ENCODE results near the gene ELOVL2.
"Not testable (repeated sequence)": the region's sequence is repeated elsewhere in the genome, so short reads cannot be mapped to it uniquely, and the experiment has no call there.

The ELOVL2 gene

GRCh38 chr6:11043961-11044711 is at the start of gene ELOVL2:
Gene ELOVL2 (minus strand): TSS chr6:11044305. CDS start chr6:11044230, 75 bp downstream.
- no peak for DNase-seq

GRCh38 chr6:11093376-11093625 is 49.2 kb upstream of the ELOVL2 start:
- DNase-seq, result no peak

GRCh38 chr6:11092668-11093375 is 48.7 kb upstream of the ELOVL2 start:
- peak; percentile 21 for DNase-seq

- not testable (repeated sequence) for DNase-seq
These were observed 47.0 kb upstream of the ELOVL2 start for GRCh38 chr6:11091141-11091540.

- no peak for DNase-seq
These were observed 45.6 kb upstream of the ELOVL2 start for GRCh38 chr6:11089695-11090094.

GRCh38 chr6:11087141-11087812 is 43.2 kb upstream of the ELOVL2 start:
- not testable (repeated sequence) for DNase-seq

- DNase-seq, result no peak
These were observed 41.8 kb upstream of the ELOVL2 start for GRCh38 chr6:11085758-11086435.

GRCh38 chr6:11083956-11084355 is 39.9 kb upstream of the ELOVL2 start:
- DNase-seq, result no peak

- DNase-seq, result no peak
These were observed 39.4 kb upstream of the ELOVL2 start for GRCh38 chr6:11083491-11083890.

- no peak for DNase-seq
These were observed 36.2 kb upstream of the ELOVL2 start for GRCh38 chr6:11080296-11080695.

GRCh38 chr6:11078266-11078665 is 34.2 kb upstream of the ELOVL2 start:
- no peak for DNase-seq

- no peak for DNase-seq
These were observed 32.4 kb upstream of the ELOVL2 start for GRCh38 chr6:11076540-11076939.

GRCh38 chr6:11072101-11072500 is 28.0 kb upstream of the ELOVL2 start:
- no peak for DNase-seq

GRCh38 chr6:11069760-11070159 is 25.7 kb upstream of the ELOVL2 start:
- no peak for DNase-seq

- no peak for DNase-seq
These were observed 23.2 kb upstream of the ELOVL2 start for GRCh38 chr6:11067348-11067747.

GRCh38 chr6:11066505-11067347 is 22.6 kb upstream of the ELOVL2 start:
- no peak for DNase-seq

GRCh38 chr6:11065436-11066202 is 21.5 kb upstream of the ELOVL2 start:
- no peak for DNase-seq

- no peak for DNase-seq
These were observed 20.7 kb upstream of the ELOVL2 start for GRCh38 chr6:11064836-11065235.

- no peak for DNase-seq
These were observed 18.6 kb upstream of the ELOVL2 start for GRCh38 chr6:11062715-11063114.

- no peak for DNase-seq
These were observed 18.0 kb upstream of the ELOVL2 start for GRCh38 chr6:11062083-11062482.

GRCh38 chr6:11058406-11058805 is 14.3 kb upstream of the ELOVL2 start:
- DNase-seq, result no peak

GRCh38 chr6:11056871-11057270 is 12.8 kb upstream of the ELOVL2 start:
- DNase-seq, result no peak

All from CD4-positive, alpha-beta T cell treated with Interleukin-15 for 1 hour (primary cell).